ENCODE results near the gene OR2V2.

The OR2V2 gene

DNA sequence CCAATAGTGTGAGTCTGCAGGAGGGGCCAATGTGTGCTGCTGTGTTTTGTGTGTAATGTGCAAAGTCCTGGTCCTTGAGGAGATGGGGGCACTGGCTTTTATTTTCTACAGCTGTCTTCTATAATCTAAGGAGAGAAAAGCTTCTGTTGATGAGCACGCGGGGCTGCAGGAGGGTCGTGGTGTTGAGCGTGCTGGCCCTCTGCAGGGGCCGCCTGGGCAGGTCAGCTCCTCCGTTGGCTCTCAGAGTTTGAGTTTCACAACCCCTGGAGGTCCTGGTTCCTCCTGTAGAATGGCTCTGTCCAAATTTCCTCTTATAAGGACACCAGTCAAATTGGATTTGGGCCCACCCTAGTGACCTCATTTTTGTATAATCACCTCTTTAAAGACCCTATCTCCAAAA, 29.0 kb upstream of the OR2V2 start:
- no peak for DNase-seq

DNA sequence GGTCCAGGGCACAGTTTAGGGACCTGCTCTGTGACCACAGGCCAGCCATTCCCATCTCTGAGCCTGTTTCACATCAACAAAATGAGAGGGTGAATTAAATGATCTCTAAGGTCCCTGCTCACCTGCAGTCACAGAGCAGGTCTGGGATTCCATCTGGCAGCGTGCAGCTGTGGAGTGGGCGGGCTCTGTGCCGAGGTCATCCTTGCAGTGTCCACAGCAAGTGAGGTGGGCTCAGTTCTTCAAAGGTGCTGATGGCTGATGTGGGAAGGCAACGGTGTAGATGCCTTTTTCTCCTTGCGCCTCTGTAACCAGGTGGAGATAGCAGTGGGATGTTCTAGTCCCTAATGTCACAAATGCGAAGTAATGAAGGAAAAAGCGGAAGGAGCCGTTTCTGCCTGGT, 28.3 kb upstream of the OR2V2 start:
- no peak for DNase-seq

DNA sequence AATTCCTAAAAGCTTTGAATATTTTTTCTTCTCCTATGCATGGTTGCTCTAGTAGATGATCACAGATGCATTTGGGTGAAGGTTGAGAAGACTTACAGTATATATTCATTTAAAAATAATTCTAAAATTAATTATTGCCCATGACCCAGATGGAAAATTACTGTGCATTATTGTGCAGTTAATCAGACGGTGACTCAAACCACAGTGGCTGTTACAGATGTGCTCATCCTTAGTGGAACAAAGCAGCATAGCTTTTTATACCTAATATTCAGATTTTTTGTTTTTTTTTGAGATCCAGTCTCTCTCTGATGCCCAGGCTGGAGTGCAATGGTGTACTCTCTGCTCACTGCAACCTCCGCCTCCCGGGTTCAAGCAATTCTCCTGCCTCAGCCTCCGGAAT, 27.1 kb upstream of the OR2V2 start:
- DNase-seq, result no peak

DNA sequence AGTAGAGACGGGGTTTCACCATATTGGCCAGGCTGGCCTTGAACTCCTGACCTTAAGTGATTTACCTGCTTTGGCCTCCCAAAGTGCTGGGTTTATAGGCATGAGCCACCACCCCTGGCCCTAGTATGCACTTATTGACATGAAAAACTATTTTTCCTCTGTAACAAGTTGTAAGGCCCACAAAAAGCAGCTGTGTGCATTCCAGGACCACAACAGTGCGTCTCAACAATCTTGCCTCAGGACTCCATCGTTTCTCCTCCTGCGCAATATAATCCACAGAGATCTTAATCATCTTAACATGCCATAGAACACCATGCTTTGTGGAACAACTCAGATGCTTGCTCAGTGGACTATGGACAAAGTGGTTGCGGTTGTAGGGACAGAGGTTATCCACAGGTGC, 26.6 kb upstream of the OR2V2 start:
- DNase-seq, result no peak

DNA sequence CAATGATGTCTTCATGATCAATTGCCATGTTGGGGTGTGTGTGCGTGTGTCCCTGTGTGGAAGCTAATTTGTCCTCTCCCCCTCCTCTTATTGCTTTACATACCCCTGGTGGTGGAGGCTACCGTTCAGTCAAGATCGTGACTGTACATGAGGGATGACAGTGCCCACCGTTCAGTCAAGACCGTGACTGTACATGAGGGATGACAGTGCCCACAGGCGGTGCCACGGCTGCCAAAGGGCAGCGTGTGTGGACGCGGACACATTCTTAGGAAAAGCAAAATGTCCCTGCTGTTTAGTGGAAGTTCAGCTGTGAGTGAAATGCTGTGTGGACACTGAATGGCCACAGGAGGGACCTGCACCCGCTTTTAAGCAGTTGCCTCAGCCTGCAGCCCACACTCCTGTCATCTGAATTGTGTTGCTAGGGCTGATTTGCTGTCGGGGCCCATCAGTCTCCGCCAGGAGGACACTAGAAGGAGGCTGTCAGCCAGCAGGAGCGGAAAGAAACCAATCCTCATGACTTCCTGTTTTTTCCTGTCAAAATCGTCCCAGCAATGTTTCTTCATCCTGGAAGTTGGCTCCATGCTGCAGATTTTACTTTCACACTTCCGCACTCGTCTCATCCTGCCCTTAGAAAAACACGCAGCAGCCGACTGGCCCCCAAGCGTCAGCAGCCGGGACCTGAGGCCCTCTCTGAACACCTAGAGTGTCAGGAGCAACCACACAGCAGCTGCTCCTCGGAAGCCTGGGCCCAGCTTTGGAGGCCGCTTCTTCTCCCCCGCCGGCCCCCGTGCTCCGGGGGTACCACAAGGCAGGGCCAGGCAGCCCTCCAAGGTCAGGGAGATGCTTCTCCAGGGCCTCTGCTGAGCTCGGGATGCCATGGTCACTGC, 25.5 kb upstream of the OR2V2 start:
- DNase-seq, result no peak

DNA sequence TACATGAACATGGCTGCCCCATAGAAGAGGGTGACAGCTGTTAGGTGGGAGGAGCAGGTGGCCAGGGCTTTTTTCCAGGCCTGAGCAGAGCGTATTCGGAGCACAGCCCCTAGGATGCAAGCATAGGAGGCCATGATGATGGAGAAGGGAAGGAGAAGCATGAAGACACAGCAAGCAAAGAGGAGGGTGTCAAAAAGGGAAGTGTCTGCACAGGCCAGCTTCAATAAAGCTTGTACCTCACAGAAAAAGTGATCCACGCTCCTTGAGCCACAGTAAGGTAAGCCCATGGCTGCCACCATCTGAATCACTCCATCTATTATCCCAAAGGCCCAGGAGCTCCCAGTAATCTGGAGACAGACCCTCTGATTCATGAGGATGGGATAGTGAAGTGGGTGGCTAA, 22.9 kb upstream of the OR2V2 start:
- no peak for DNase-seq

DNA sequence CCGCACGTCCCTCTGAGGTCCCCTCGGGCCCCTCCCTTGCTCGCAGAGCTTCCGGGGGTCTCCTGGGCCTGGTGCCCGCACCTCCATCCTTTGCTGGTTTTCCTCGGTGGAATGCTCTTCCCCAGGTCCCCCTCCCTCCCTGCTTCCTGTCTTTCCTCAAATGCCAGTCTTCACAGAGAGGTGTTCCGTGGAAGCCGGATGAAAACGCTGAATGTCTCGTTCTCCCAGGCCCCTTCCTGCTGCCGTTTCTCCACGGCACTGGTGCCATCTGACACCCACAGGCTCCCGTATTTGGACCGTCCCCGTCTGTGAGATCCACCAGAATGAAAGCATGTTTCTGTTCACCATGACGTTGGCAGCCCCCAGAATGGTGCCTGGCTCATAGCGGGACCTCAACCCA, 20.5 kb upstream of the OR2V2 start:
- no peak for DNase-seq

DNA sequence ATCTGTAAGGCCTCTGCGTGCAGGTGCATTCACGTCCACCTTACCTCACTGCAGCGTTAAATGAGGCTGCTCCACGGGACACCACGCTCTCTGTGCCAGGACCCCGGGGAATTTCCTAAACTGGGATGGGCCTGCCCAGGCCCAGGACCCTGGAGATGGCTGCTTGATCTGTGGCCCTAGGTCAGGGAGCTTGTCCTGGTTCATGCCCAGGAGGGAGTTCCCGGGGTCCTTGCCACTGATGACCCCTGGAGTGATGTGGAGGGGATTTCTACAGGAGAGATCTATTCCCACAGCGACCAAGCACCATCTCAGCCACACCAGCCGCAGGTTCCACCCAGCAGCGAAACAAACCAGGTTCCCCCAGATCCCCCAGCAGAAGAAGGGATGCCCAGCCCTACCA, 19.9 kb upstream of the OR2V2 start:
- DNase-seq, result no peak

DNA sequence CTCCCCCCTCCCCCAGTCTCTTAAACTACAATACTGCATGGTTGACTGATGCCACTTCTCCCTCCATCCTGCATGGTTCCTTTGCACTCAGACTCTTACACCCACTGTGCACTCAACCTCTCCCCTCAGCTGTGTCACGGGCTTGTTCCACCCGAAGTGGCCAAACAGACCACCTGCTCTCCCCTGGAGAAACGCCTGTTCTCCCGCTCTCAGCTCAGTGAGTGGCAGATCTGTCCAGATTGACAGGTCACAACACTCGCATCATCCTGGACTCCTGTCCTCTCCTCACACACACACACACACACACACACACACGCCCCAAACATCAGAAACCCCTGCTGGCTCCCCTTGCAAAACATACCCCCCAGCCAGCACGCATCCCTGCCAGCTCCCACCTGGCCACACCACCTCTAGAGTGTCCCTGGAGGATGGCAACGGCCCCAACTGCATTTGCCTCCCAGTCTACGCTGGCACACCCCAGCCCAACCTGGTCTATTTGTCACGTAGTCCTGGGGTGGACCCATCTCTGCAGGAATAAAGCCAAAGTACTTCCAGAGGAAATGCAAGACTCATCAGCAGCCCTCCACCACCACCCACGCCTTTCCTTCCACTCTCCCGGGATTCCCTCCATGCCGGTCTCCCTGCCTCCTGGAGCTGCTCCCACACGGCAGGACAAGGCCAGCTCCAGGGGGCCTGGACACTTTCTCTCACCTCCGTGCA, 19.3 kb upstream of the OR2V2 start:
- peak; percentile 37 for DNase-seq

DNA sequence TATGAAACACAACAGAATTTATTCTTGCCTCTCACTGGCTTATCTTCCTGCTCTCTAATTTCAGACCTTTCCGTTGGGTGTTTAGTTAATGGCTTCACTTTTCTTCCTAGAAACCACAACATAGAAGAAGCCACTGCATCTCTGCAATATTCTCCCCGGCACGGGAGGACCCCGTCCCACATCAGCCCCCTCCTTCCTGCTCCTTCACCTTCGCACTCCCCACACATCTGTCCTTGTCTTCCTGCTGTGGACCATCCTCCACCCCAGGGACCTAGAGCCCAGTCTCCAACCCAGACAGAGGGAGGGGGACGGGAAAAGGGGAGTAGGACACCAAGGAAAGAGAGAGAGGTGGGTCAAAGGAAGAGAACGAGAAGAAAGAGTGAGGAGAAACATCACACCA, 17.8 kb upstream of the OR2V2 start:
- DNase-seq, result peak; percentile 29

DNA sequence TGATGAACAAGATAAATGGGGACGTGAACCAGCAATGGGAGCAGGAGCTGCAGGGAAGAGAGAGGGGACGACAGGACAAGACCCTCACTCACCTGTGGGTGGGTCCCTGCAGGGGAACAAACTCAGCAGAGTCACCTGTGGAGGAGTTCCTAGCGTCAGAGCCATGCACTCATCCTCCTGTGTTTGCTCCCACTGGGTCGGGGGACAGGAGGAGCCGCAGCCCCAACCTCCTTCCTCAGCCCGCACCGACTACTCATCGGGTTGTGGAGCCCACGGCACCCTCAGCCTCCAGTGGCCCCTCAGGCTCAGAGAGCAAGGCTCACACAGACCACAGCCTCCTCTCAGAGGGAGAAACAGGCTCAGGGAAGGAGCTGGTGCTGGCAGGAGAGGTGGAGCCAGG, 17.3 kb upstream of the OR2V2 start:
- peak; percentile 39 for DNase-seq

DNA sequence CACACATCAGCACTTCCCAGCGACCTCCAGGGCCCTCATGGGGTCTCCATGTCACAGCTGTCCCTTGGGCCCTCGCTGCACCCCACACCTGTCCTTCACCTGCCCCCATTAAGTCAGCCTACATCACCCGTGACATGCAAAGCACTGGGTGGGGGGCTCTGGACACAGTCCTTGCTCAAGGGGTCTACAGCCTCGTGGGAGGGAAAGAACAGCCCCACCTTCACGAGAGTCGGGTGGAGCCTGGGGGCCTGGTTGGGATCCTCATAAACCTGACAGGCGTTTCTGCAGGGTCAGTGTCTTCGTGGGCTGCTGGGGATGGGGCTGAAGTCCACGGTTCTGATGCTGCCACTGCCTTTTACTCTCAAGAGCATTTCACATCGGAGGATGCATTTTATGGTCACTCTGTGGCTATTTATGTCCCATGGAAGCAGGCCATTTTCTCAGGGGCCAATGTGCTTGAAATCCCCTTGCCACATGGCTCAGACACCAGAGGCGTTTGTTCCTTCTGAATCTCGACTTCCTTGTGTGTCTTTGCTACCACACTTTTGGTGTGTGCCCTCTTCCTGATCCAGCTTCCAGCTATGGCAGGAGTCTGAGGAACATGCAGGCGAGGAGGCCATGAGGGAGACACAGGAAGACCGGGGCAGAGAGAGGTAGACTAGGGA, 16.4 kb upstream of the OR2V2 start, which contains the start of gene OR2V1:
OR2V1 (minus strand) TSS at position 338 of the 665 bp plus-strand sequence. CDS start 5,865 bp downstream, outside the sequence.
- peak; percentile 18 for DNase-seq

DNA sequence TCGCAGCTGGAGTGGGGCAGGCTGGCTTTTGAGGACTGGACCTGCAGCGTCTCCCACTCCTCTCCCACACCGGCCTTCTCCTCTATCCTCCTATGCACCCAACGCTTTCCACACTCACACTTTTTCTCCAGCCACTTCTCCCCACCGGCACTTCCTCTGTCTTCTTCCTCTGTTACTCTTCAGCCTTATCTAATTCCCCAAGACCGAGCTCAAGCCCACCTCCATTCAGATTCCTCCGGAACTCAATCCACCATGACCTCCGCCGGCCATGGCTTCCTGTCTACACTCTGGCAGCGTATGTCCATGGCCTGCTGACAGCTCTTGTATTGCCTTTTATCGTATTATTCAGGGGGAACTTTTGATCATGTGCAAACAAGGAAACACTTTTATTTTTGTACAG, 15.9 kb upstream of the OR2V2 start:
- no peak for DNase-seq

DNA sequence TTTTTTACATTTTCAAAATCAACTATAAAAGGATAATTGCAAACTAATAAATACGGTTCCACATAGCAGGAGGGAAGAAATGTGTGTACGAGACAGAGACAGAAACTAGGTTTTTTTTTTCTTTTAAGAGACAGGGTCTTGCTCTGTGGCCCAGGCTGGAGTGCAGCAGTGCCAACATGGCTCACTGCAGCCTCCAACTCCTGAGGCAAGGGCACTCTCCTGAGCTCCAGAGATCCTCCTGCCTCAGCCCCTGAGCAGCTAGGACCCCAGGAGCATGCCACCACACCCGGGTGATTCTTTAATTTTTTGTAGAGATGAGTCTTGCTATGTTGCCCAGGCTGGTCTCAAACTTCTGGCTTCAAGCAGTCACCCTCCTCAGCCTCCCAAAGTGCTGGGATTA, 14.3 kb upstream of the OR2V2 start:
- DNase-seq, result peak; percentile 23

DNA sequence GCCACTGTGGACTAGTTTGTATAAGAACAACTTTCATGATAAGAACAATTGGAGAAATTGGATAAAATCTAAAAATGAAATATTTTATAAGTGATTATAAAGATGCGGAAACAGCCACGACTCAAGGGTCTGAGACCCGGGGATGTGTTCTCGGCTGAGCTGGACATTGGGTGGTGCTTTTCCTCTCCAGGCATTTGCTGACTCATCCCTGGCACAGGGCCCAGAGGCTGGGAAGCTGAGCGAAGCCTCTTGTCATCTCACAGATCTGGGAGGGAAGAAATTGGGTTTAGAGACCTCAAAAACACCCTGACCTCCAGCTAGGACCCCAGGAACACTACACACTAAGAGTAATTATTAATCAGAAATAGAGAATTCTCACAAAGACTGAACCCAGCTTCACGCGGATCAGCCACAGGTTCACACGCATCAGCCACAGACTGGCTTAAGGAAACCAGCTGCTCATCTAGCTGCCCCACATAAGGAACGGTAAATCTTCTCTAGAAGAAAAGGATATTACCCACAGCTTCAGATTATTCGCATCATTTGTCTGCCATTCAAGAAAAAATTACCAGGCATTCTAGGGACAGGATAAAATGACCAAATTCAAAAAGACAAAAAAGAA, 13.7 kb upstream of the OR2V2 start:
- DNase-seq, result no peak

DNA sequence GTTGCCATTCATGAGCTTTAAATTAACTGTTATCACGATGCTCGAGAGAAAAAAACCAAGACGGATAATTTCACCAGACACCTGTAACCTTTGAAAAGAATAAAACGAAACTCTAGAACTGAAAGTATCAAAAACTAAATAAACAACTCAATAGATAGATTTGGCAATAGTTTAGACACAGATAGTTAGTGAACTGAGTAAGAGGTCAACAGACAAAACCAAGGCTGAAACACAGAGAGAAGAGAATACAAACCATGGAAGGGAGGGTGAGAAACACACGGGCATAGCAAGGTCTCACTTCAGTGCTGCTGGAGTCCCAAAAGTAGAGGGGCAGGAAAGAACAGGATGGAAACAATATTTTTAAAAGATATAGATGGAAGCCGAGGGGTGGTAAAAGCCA, 13.1 kb upstream of the OR2V2 start:
- no peak for DNase-seq

DNA sequence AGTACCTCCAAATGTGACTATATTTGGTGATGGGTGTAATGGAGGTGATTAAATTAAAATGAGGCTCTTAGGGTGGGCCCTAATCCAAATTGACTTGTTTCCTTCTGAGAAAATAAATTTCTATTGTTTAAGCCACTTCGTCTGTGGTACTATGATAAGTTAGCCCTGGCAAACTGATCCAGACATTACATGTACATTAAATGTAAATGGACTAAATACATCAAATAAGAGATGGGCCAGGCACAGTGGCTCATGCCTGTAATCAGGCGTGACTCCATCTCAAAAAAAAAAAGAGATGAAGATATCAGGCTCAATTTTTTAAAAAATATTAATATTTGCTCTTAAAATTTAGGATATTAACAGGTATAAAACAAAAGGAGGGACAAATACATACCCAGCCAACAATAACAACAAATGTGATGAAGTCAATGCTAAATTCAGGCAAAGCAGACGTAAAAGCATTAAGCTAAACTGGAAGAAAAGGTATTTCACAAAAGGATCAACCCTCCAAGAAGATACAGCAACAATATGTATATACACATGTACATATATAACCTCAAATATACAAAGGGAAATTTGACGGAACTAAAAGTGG, 10.9 kb upstream of the OR2V2 start:
- DNase-seq, result no peak

DNA sequence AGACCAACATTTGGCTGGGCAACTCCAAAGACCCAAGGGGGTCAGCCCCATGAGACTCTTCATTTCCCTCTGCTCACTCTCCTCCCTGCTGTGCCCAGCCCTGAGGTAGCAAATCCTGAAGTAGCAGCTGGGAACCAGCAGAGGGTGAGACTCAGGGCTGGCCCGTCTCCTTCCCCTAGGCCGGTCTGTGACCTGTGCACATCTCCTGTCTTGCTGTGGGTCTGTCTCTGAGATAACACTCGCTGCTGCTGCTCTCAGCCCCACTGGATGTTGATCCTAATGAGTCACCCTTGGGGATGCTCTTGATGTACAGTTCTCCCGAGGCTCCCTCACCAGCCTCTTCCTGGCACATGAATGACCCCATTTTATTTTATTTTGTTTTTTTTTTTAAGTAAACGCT, 9.1 kb upstream of the OR2V2 start:
- DNase-seq, result no peak

DNA sequence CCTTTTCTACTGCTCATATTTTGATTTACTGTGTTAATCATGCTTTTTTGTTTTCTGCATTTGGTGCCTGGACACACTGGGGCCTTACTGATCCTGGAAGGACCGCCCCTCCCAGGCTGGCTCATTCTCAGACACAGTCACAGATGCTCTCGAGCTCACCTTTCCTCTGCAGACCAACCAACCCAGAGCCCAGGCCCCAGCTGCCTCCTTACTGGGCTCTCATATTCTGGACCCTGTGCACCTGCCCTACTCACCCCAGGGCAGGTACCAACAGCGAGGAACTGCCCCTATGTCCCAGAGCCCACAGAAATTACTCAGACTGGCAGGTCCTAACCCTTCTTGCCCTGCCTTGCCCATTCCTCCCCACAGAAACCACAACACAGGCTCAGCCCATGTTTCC, 6.6 kb upstream of the OR2V2 start:
- no peak for DNase-seq

DNA sequence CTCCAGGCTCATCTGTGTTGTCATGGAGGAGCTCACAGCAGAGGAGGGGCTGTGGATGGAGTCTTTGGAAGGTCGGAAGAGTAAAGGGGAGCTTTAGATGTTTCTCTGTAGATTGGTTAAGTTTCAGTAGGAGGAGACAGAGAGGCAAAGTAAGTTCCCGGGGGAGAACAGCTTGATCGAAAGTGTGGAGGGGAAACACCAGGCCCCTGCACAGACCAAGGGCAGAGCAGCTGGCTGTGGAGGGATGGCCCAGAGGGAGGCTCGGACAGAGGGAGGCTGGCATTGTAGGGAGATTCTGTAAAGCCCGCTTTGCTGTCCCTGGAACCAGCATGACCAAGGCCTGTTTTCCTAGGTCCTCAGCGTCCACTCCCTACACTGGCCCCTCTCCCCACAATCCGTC, 5.3 kb upstream of the OR2V2 start:
- no peak for DNase-seq

DNA sequence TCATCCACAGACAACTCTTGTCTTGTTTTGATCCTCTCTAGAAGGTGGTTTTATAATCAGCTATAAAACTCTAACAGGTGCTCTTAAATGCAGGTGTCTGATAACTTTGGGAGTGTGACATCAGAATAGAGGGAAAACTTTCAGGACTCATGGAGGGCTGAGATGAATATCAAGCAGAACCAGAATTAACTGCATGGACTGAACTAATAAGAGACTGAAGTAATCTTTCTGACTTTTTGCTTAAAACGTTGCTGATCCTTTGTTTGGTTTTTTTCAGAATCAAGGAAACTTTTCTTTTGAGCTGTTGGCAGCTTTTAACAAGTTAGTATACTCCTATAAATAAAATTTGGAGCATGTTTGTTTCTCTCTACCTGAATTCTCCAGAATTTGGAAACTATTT, 2.3 kb upstream of the OR2V2 start:
- DNase-seq, result no peak

DNA sequence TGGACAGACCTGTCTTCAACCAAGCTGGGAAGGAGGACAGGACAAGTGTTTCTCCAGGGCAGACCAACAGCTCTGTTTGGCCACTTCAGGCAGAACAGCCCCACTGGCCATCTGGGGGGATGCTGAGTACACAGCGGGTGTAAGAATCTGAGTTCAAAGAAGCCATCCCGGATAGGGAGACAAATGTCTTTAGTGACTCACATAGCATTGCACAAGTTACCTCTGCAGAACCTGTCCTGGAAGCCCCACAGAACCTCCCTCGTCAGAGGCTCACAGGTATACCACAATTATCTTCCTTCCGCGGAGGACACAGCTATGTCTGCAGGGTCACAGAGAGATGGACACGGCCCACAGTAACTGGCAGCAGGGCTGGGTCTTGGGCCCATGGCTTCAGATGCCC, 2.0 kb downstream of the OR2V2 start:
- no peak for DNase-seq

Data from activated CD8-positive, alpha-beta memory T cell treated with anti-CD3 and anti-CD28 coated beads, Interleukin-2, amount 50 U/mL, for 48 hours (primary cell).